ENCODE data around the gene RNF212. TPM values are rescaled to one million over a fixed set of nuclear protein-coding genes. Genes with fewer than 3 reads are reported as not detected.

Gene RNF212
- total RNA-seq, 1 donor from 2014 or later, result 9.1 TPM

- no peak for TF ChIP-seq CTCF (IDR thresholded peaks at IDR 0.05)
- Mint-ChIP-seq H3K27ac (ENCODE audit: unreplicated experiment) (no peak overlapping the region), H3K4me3 (ENCODE audit: unreplicated experiment) (no peak overlapping the region), H3K27me3 (ENCODE audit: low read depth) (peaks cover 9% of the 10 kb centered on the region), H3K4me1 (ENCODE audit: low read depth) (peaks cover 6% of the 10 kb centered on the region), H3K36me3 (ENCODE audit: low read depth) (peaks cover 2% of the 10 kb centered on the region), H3K9me3 (ENCODE audit: low read depth) (no peaks in the 10 kb centered on the region)
- DNase-seq (ENCODE audit: low spot score), result no peak
Measured at GRCh38 chr4:1065732-1066131, 47.6 kb downstream of the RNF212 start.

DNA sequence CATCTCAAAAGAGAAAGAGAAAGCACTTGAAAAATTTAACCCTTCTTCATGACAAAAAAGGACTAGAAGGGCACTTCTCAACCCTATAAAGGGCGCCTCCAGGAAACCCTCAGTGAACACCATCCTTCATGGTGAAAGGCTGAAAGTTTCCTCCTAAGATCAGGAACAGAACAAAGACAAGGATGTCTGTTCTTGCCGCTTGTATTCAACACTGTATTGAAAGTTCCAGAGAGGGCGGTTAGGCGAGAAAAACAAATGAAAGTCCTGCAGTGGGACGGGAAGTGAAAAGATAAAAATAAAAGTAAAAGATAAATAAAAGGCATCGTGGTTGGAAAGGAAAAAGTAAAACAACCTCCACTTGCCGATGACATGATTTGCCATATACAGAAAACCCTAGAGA lies 50.9 kb downstream of the RNF212 start:
- H3K27me3 Mint-ChIP-seq (ENCODE audit: low read depth), result peaks cover 4% of the 10 kb centered on the region
- no peak for TF ChIP-seq CTCF (IDR thresholded peaks at IDR 0.05)
- H3K36me3 Mint-ChIP-seq (ENCODE audit: low read depth), result no peaks in the 10 kb centered on the region
- H3K4me1 Mint-ChIP-seq (ENCODE audit: low read depth), result peaks cover 6% of the 10 kb centered on the region
- H3K27ac Mint-ChIP-seq (ENCODE audit: unreplicated experiment), result no peak overlapping the region
- H3K4me3 Mint-ChIP-seq (ENCODE audit: unreplicated experiment), result no peak overlapping the region
- DNase-seq (ENCODE audit: low spot score), result no peak
- no peaks in the 10 kb centered on the region for H3K9me3 Mint-ChIP-seq (ENCODE audit: low read depth)

- H3K27ac Mint-ChIP-seq (ENCODE audit: unreplicated experiment), result no peak overlapping the region
- TF ChIP-seq CTCF (IDR thresholded peaks at IDR 0.05), result no peak
- peaks cover 4% of the 10 kb centered on the region for H3K27me3 Mint-ChIP-seq (ENCODE audit: low read depth)
- no peak overlapping the region for H3K4me3 Mint-ChIP-seq (ENCODE audit: unreplicated experiment)
- no peaks in the 10 kb centered on the region for H3K9me3 Mint-ChIP-seq (ENCODE audit: low read depth)
- peaks cover 6% of the 10 kb centered on the region for H3K4me1 Mint-ChIP-seq (ENCODE audit: low read depth)
- H3K36me3 Mint-ChIP-seq (ENCODE audit: low read depth), result no peaks in the 10 kb centered on the region
- DNase-seq (ENCODE audit: low spot score), result no peak
Measured at GRCh38 chr4:1061760-1062159, 51.6 kb downstream of the RNF212 start.

DNA sequence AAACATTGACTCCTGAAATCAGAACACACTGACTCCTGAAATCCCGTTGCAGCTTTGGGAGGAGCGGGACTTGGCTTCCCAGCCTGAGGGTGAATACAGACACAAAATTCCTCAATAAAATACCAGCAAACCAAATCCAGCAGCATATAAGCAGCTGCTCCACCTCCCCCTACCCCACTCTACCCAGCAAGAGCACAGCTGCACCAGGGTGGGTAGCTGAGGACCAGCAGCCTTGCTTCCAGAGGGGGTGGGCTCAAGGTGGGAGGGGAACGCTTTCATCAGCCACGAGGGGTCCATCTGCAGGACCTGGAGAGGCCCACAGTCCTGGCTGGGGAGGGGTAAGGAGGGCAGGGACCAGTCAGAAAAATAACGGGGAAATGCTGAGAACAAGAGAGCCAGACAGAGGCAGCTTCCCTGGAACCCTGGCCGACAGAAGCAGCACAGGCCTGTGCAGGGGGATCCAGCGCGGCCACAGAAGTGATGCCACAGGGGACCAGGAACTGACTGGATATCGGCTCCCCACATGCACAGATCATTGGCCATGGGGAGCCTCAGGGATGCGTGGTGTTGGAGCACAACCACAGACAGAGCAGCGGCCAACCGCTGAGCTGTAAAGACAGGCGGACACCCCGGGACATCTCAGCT lies 52.2 kb downstream of the RNF212 start:
- Mint-ChIP-seq H3K9me3 (ENCODE audit: low read depth) (no peaks in the 10 kb centered on the region), H3K27ac (ENCODE audit: unreplicated experiment) (no peak overlapping the region), H3K4me3 (ENCODE audit: unreplicated experiment) (no peak overlapping the region), H3K4me1 (ENCODE audit: low read depth) (peaks cover 6% of the 10 kb centered on the region), H3K27me3 (ENCODE audit: low read depth) (peaks cover 4% of the 10 kb centered on the region), H3K36me3 (ENCODE audit: low read depth) (no peaks in the 10 kb centered on the region)
- DNase-seq (ENCODE audit: low spot score), result no peak
- no peak for TF ChIP-seq CTCF (IDR thresholded peaks at IDR 0.05)

DNA sequence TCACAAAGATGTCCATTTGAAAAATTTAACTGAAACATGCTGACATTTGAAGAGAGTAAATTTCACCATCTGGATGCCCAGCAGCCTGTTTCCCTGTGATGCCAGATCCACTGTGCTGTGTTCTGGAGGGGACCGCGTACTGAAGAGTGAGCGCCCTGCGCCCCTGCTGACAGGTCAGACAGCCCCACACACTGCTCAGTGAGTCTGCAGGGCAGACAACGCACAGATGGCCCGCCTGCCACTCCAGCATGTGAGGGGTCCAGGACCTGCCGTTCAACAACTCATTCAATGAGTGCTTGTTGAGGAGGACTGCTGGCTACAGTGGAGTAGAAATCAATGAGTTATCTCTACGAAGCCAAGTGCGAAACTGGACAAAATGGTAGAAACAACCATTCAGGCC lies 52.7 kb downstream of the RNF212 start:
- H3K9me3 Mint-ChIP-seq (ENCODE audit: low read depth), result no peaks in the 10 kb centered on the region
- no peak for TF ChIP-seq CTCF (IDR thresholded peaks at IDR 0.05)
- peaks cover 4% of the 10 kb centered on the region for H3K27me3 Mint-ChIP-seq (ENCODE audit: low read depth)
- H3K4me1 Mint-ChIP-seq (ENCODE audit: low read depth), result peaks cover 6% of the 10 kb centered on the region
- no peak for DNase-seq (ENCODE audit: low spot score)
- H3K27ac Mint-ChIP-seq (ENCODE audit: unreplicated experiment), result no peak overlapping the region
- no peaks in the 10 kb centered on the region for H3K36me3 Mint-ChIP-seq (ENCODE audit: low read depth)
- no peak overlapping the region for H3K4me3 Mint-ChIP-seq (ENCODE audit: unreplicated experiment)

Measured in chondrocyte (in vitro differentiated cells).